ENCODE measurements around the gene SLC15A2.

DNA sequence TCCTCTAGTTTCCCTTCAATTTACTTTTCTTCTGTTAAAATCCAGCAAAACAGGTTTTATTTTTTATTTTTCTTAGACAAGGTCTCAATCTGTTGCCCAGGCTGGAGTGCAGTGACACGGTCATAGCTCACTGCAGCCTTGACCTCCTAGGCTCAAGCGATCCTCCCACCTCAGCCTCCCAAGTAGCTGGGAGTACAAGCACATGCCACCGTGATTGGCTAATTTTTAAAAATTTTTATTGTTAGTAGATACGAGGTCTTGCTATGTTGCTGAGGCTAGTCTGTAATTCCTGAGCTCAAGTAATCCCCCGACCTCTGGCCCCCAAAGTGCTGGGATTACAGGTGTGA, 86.2 kb downstream of the SLC15A2 start:
- TF ChIP-seq EZH2 (IDR thresholded peaks at IDR 0.05; ENCODE audit: insufficient read depth, poor library complexity, severe bottlenecking) (no peak), EZH2phosphoT487 (IDR thresholded peaks at IDR 0.05; ENCODE audit: insufficient read depth, low read depth) (no peak)

Data from GM23248 (cell line).